Measurements from ENCODE around the gene ENTPD7. TPM values are rescaled to one million over a fixed set of nuclear protein-coding genes. Genes with fewer than 3 reads are reported as not detected.

ENTPD7 gene
- total RNA-seq, 1 donor from 2014 or later = 11.0 TPM

DNA sequence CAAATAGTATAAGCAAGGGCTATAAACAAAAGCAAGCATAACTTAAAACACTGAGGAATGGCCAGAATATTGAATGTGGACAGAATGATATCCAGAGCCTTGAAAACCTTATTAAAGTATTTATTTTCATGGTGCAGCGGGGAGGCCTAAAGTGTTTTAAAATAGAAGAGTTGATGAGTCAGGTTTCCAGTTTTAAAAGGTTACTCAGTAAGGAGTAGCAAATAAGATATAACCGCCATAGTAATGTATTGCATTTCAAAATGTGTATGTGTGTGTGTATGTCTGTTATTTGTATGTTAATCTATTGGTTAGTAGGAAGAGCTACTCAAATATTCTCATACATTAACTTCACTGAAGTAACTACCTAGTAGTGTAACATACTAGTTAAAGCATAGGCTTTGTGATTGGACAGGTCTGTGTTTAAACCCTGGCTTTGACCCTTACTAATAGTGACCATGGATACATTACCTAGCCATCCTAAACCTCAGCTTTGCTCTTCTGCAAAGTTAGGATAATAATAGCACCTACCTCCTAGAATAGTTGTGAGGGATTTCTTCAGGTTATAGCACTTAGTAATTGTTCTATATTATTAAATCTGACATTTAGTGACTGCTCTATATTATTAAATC, 89.6 kb downstream of the ENTPD7 start:
- no peaks in the 10 kb centered on the region for H3K27me3 Mint-ChIP-seq (ENCODE audit: unreplicated experiment)
- TF ChIP-seq, protein P1, sequence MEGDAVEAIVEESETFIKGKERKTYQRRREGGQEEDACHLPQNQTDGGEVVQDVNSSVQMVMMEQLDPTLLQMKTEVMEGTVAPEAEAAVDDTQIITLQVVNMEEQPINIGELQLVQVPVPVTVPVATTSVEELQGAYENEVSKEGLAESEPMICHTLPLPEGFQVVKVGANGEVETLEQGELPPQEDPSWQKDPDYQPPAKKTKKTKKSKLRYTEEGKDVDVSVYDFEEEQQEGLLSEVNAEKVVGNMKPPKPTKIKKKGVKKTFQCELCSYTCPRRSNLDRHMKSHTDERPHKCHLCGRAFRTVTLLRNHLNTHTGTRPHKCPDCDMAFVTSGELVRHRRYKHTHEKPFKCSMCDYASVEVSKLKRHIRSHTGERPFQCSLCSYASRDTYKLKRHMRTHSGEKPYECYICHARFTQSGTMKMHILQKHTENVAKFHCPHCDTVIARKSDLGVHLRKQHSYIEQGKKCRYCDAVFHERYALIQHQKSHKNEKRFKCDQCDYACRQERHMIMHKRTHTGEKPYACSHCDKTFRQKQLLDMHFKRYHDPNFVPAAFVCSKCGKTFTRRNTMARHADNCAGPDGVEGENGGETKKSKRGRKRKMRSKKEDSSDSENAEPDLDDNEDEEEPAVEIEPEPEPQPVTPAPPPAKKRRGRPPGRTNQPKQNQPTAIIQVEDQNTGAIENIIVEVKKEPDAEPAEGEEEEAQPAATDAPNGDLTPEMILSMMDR (IDR thresholded peaks at IDR 0.05; ENCODE audit: partially characterized antibody, unreplicated experiment) = no peak
- no peak overlapping the region for H3K27ac Mint-ChIP-seq (ENCODE audit: unreplicated experiment)
- DNase-seq = no peak
- H3K4me1 Mint-ChIP-seq (ENCODE audit: low read depth, unreplicated experiment) = no peaks in the 10 kb centered on the region
- H3K36me3 Mint-ChIP-seq (ENCODE audit: unreplicated experiment) = no peaks in the 10 kb centered on the region
- no peaks in the 10 kb centered on the region for H3K9me3 Mint-ChIP-seq (ENCODE audit: unreplicated experiment)
- no peak overlapping the region for H3K4me3 Mint-ChIP-seq (ENCODE audit: unreplicated experiment)

DNA sequence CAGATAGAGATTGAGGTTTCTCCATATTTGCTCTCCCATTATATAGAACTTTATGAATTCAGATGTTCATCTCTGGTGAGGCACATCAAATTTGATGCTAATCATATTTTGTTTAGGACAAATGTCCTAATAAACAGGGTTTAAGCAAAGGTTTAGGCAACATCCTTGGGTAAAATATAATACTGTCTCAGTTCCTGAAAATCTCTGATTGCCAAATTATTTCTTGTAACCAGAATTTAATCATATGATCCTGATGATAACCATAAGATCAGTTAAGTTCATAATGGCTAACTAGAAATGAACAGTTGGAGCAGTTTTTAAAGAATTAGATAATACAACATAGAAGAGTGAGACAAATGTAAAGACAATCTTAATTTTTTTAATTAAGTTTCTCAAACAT, 91.3 kb downstream of the ENTPD7 start:
- no peaks in the 10 kb centered on the region for H3K9me3 Mint-ChIP-seq (ENCODE audit: unreplicated experiment)
- TF ChIP-seq, protein P1 (IDR thresholded peaks at IDR 0.05; ENCODE audit: partially characterized antibody, unreplicated experiment) = no peak
- no peaks in the 10 kb centered on the region for H3K27me3 Mint-ChIP-seq (ENCODE audit: unreplicated experiment)
- no peak overlapping the region for H3K4me3 Mint-ChIP-seq (ENCODE audit: unreplicated experiment)
- H3K27ac Mint-ChIP-seq (ENCODE audit: unreplicated experiment) = no peak overlapping the region
- DNase-seq = no peak
- no peaks in the 10 kb centered on the region for H3K36me3 Mint-ChIP-seq (ENCODE audit: unreplicated experiment)
- H3K4me1 Mint-ChIP-seq (ENCODE audit: low read depth, unreplicated experiment) = no peaks in the 10 kb centered on the region

DNA sequence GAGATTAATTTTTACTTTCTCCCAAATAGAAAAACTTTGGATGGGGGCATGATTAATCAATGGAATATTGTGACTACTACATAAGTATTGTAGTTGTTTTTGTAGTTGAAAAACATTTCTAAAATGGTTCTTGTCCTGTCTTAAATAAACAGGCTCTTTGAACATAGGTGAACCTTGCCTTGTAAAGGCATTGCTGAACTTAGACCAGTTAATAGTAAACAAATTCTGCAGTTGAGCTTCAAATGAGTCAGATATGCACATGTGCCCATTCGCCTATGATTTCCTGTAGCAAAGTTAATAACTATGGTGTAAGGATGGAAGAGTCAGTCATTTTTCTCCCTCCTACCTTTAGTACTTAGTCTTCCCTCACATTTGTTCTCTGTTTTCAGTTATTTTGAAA, 95.4 kb downstream of the ENTPD7 start:
- no peak overlapping the region for H3K27ac Mint-ChIP-seq (ENCODE audit: unreplicated experiment)
- no peaks in the 10 kb centered on the region for H3K4me1 Mint-ChIP-seq (ENCODE audit: low read depth, unreplicated experiment)
- DNase-seq = no peak
- no peaks in the 10 kb centered on the region for H3K27me3 Mint-ChIP-seq (ENCODE audit: unreplicated experiment)
- H3K9me3 Mint-ChIP-seq (ENCODE audit: unreplicated experiment) = peaks cover 2% of the 10 kb centered on the region
- H3K36me3 Mint-ChIP-seq (ENCODE audit: unreplicated experiment) = no peaks in the 10 kb centered on the region
- no peak overlapping the region for H3K4me3 Mint-ChIP-seq (ENCODE audit: unreplicated experiment)
- TF ChIP-seq, protein P1 (IDR thresholded peaks at IDR 0.05; ENCODE audit: partially characterized antibody, unreplicated experiment) = no peak

Other genes starting within 250 kb of the ENTPD7 start
- gene GOT1, start 228.9 kb upstream of the ENTPD7 start, total RNA-seq (ENCODE audit: unreplicated experiment) = 37.2 TPM
- gene NKX2-3, start 126.6 kb upstream of the ENTPD7 start, total RNA-seq (ENCODE audit: unreplicated experiment) = not detected
- 27.1 TPM for gene SLC25A28, start 39.1 kb upstream of the ENTPD7 start, total RNA-seq (ENCODE audit: unreplicated experiment)
- 41.5 TPM for gene COX15, start 72.6 kb downstream of the ENTPD7 start, total RNA-seq (ENCODE audit: unreplicated experiment)
- gene CUTC, start 72.7 kb downstream of the ENTPD7 start, total RNA-seq (ENCODE audit: unreplicated experiment) = 10.5 TPM
- 0.39 TPM for gene ABCC2, start 123.1 kb downstream of the ENTPD7 start, total RNA-seq (ENCODE audit: unreplicated experiment)